Stimulated activated CD4-positive, alpha-beta T cell treated with anti-CD3 and anti-CD28 coated beads, Interleukin-2, amount 100 ng/mL, for 24 hours (primary cell): Measurements from ENCODE around the gene ERFE.
"Not testable (repeated sequence)": the region's sequence is repeated elsewhere in the genome, so short reads cannot be mapped to it uniquely, and the experiment has no call there.

Source experiments
- DNase-seq, 2 donors: peaks; one replicate each; pipeline ENCODE4 v3.0.0-alpha.2; 2020

The ERFE gene

GRCh38 chr2:238158509-238159070, at the start of gene ERFE:
Gene ERFE, plus strand, starts transcription at chr2:238158970. Its CDS starts 38 bp downstream, at chr2:238159008.
- peak; percentile 60 to 70 for DNase-seq

GRCh38 chr2:238113611-238114010, 45.2 kb upstream of the ERFE start:
- DNase-seq: no peak

- DNase-seq: no peak
Observed at GRCh38 chr2:238114331-238114841, 44.4 kb upstream of the ERFE start.

GRCh38 chr2:238114851-238115660, 43.7 kb upstream of the ERFE start:
- DNase-seq: no peak

- DNase-seq: not testable (repeated sequence)
Observed at GRCh38 chr2:238115709-238116108, 43.1 kb upstream of the ERFE start.

GRCh38 chr2:238116298-238117198, 42.2 kb upstream of the ERFE start:
- no peak for DNase-seq

- no peak for DNase-seq
Observed at GRCh38 chr2:238117199-238118154, 41.3 kb upstream of the ERFE start.

GRCh38 chr2:238119756-238120462, 38.9 kb upstream of the ERFE start:
- DNase-seq: no peak

- DNase-seq: no peak
Observed at GRCh38 chr2:238120463-238121298, 38.1 kb upstream of the ERFE start.

- no peak for DNase-seq
Observed at GRCh38 chr2:238121511-238122286, 37.1 kb upstream of the ERFE start.

GRCh38 chr2:238122287-238123217, 36.2 kb upstream of the ERFE start:
- DNase-seq: no peak

- no peak for DNase-seq
Observed at GRCh38 chr2:238123218-238123971, 35.4 kb upstream of the ERFE start.

GRCh38 chr2:238123991-238124470, 34.7 kb upstream of the ERFE start:
- DNase-seq: no peak

- DNase-seq: no peak
Observed at GRCh38 chr2:238124488-238125126, 34.2 kb upstream of the ERFE start.

- DNase-seq: no peak
Observed at GRCh38 chr2:238125127-238125885, 33.5 kb upstream of the ERFE start.

- no peak for DNase-seq
Observed at GRCh38 chr2:238126338-238126737, 32.4 kb upstream of the ERFE start.
